Testis (tissue), 3 donors: Measurements from ENCODE around the gene GOLPH3L. TPM values are rescaled to one million over a fixed set of nuclear protein-coding genes. Genes with fewer than 3 reads are reported as not detected.
A peak's percentile ranks its signal among the peaks of the same experiment; 100 is the strongest.
"Not testable (repeated sequence)": the region's sequence is repeated elsewhere in the genome, so short reads cannot be mapped to it uniquely, and the experiment has no call there.

Experiments used
- DNase-seq: peaks from one replicate; pipeline ENCODE4 v3.0.0-alpha.2; 2019
- H3K27ac ChIP-seq, 2 donors: fragments of 200-600 bp; sonication (generic); one replicate each; pipeline ENCODE4 v1.5.1; 2019
- H3K27me3 ChIP-seq: fragments of 200-600 bp; sonication (generic); one replicate; pipeline ENCODE4 v1.5.1; 2019
- H3K36me3 ChIP-seq: fragments of 200-600 bp; sonication (generic); one replicate; pipeline ENCODE4 v1.5.1; 2017; ENCODE audit warnings: low read depth; ENCODE audit errors: missing control alignments
- H3K4me1 ChIP-seq: fragments of 200-600 bp; sonication (generic); one replicate; pipeline ENCODE4 v1.5.1; 2019
- H3K4me3 ChIP-seq, 2 donors: fragments of 200-600 bp; sonication (generic); one replicate each; pipeline ENCODE4 v1.5.1; 2017 to 2019
- H3K9me3 ChIP-seq: fragments of 200-600 bp; sonication (generic); one replicate; pipeline ENCODE4 v1.5.1; 2017
- POLR2A ChIP-seq: fragments of 450-650 bp; IDR thresholded peaks from one replicate; pipeline ENCODE4 v1.6.1; 2017; ENCODE audit warnings: antibody characterized with exemption, mild to moderate bottlenecking, moderate library complexity
- WGBS, 2 donors: methylation state at CpG; one replicate each; pipeline ENCODE4 v1.1.5; 2018; 5-methylcytosine and 5-hydroxymethylcytosine counted together
- intact Hi-C: fragments of 100-400 bp; cut with DNase I; formaldehyde crosslinking; loops from one replicate; pipeline ENCODE4 v1.15.1; 2023; ENCODE audit warnings: low total_unique reads
- polyA plus RNA-seq: library from polyadenylated mRNA; stranded (reverse); fragments of 350-450 nt; fragmentation: Illumina TruSeq; extraction: RNeasy Lipid Tissue Mini Kit (QIAGEN cat#74804); gene quantifications from one replicate; pipeline ENCODE4 v1.2.3, GENCODE V29; 2014; ENCODE audit warnings: low read depth, low replicate concordance; ENCODE audit not compliant: insufficient read depth
- total RNA-seq, 2 donors: library from RNA; depleted of rRNA; stranded (reverse); fragments of >200 nt; gene quantifications; one replicate each; pipeline ENCODE4 v1.2.3, GENCODE V29; 2016
- TF ChIP-seq, protein P1 (sequence below), 3 experiments: fragments of 450-650 bp in 2 of 3; fragments of 200-600 bp in 1 of 3; sonication (generic) in 1 of 3; IDR thresholded peaks; one replicate each; pipeline ENCODE4 v1.5.1; 2016 to 2019; ENCODE audit warnings: antibody characterized with exemption in 3 of 3, mild to moderate bottlenecking in 2 of 3, moderate library complexity in 1 of 3

The GOLPH3L gene
- total and polyA plus RNA-seq, 3 donors from 2014 or later = 18.7 to 26.8 (median 19.9) TPM

DNA sequence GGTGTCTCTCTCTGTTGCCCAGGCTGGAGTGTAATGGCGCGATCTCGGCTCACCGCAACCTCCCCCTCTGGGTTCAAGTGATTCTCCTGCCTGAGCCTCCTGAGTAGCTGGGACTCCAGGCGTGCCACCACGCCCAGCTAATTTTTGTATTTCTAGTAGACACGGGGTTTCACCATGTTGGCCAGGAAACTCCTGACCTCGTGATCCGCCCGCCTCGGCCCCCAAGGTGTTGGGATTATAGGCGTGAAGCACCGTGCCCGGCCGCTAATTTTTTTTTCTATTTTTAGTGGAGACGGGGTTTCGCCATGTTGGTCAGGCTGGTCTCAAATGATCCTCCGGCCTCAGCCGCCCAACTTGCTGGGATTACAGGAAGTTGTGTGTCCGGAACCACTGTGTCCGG lies 23.1 kb upstream of the GOLPH3L start:
- Histone ChIP-seq H3K27me3 (no peaks in the 10 kb centered on the region), H3K4me1 (no peaks in the 10 kb centered on the region), H3K27ac (peak overlapping the region; percentile 24 to 59), H3K9me3 (no peaks in the 10 kb centered on the region), H3K36me3 (no peaks in the 10 kb centered on the region), H3K4me3 (peak overlapping the region; percentile 49 to 56)
- TF ChIP-seq, protein P1, sequence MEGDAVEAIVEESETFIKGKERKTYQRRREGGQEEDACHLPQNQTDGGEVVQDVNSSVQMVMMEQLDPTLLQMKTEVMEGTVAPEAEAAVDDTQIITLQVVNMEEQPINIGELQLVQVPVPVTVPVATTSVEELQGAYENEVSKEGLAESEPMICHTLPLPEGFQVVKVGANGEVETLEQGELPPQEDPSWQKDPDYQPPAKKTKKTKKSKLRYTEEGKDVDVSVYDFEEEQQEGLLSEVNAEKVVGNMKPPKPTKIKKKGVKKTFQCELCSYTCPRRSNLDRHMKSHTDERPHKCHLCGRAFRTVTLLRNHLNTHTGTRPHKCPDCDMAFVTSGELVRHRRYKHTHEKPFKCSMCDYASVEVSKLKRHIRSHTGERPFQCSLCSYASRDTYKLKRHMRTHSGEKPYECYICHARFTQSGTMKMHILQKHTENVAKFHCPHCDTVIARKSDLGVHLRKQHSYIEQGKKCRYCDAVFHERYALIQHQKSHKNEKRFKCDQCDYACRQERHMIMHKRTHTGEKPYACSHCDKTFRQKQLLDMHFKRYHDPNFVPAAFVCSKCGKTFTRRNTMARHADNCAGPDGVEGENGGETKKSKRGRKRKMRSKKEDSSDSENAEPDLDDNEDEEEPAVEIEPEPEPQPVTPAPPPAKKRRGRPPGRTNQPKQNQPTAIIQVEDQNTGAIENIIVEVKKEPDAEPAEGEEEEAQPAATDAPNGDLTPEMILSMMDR (IDR thresholded peaks at IDR 0.05) = no peak
- no peak for TF ChIP-seq POLR2A
- WGBS, 2 donors = 77 to 82% methylated on average over 21 of the region's 21 CpGs
- peak; percentile 25 for DNase-seq
- intact Hi-C loops = no loop called here

DNA sequence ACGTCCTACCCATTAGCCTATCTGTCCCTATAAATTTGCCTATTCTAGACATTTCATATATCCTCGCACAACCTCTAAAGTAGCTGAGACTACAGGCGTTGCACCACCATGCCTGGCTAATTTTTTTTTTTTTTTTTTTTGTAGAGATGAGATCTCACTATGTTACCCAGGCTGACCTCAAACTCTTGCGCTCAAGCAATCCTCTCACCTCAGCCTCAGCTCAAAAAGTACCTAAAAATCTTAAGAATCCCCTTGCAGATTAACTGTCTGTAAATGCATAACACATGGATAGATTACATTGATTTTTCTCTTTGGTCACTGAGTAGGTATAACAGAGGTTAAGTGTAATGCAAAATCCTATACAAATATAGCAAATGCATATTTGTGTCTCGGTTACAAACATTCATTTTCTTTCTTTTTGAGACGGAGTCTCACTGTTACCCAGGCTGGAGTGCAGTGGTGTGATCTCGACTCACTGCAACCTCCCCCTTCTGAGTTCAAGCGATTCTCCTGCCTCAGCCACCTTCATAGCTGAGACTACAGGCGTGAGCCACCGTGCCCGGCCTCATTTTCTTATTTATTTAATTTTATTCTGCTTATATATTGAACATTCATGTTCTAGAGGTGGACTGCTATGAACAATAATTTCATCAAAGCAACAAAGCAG lies 21.4 kb upstream of the GOLPH3L start:
- intact Hi-C loops = no loop called here
- Histone ChIP-seq H3K27me3 (no peaks in the 10 kb centered on the region), H3K36me3 (no peaks in the 10 kb centered on the region), H3K4me3 (no peak overlapping the region), H3K27ac (no peak overlapping the region), H3K9me3 (no peaks in the 10 kb centered on the region), H3K4me1 (no peaks in the 10 kb centered on the region)
- no peak for DNase-seq
- TF ChIP-seq, protein P1 (IDR thresholded peaks at IDR 0.05) = no peak
- WGBS, 2 donors = 78 to 85% methylated on average over 11 of the region's 11 CpGs

DNA sequence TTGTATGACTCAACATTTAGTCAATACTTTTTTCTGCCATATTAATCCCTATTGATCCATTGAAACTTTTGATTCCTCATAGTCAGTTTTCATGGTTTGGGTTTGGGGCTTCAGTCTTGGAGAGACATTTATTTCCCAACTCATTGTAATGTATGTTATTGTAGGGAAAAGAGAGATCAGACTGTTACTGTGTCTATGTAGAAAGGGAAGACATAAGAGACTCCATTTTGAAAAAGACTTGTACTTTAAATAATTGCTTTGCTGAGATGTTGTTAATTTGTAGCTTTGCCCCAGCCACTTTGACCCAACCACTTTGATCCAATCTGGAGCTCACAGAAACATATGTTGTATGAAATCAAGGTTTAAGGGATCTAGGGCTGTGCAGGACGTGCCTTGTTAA lies 12.1 kb upstream of the GOLPH3L start:
- intact Hi-C loops, DNase-seq, H3K36me3 ChIP-seq, H3K4me1 ChIP-seq, H3K27ac ChIP-seq, H3K4me3 ChIP-seq, H3K27me3 ChIP-seq, H3K9me3 ChIP-seq: not testable (repeated sequence)
- WGBS, 2 donors = 76 to 80% methylated on average over 1 of the region's 1 CpG

DNA sequence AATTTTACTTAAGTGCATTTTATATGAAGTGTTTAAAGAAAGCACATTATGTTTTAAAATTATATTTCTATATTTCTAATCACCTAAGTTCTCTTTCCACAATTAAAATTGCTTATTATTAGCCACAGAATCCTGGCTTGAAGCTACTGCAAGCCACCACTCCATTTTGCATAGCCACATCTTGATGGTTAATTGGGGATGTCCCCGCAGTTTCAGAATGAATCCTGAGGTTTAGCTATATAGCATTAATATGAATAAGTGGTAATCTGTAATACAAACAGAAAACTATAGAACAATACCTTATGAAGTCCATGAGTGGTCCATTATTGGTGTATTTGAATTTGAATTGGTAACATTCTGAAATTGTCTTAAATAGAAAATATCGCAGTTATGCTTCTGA lies 11.6 kb upstream of the GOLPH3L start:
- no peak for DNase-seq
- H3K27ac ChIP-seq = no peak overlapping the region
- 94 to 95% methylated on average over 2 of the region's 2 CpGs for WGBS, 2 donors
- H3K27me3 ChIP-seq = no peaks in the 10 kb centered on the region
- H3K4me3 ChIP-seq = no peak overlapping the region
- no peaks in the 10 kb centered on the region for H3K9me3 ChIP-seq
- intact Hi-C loops = no loop called here
- TF ChIP-seq, protein P1 (IDR thresholded peaks at IDR 0.05) = no peak
- TF ChIP-seq POLR2A = no peak
- H3K36me3 ChIP-seq = no peaks in the 10 kb centered on the region
- no peaks in the 10 kb centered on the region for H3K4me1 ChIP-seq

DNA sequence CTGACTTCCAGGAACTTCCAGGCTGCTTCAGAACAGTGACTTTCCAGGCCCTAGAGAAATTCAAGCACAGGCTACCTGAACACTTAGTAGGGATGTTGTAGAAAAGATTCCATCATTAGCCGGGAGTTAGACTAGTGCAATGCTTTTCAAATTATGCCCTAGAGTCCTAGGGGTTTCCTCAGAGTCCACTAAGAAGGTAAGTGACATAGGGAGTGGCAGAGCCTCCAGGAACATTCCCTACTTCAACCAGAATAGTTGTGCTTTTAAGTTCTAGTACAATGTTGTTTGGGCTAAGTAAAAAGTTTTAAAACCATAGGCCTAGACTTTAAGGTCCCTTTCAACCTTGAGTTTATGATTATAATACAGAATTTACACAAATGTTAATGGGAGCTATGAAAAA lies 9.1 kb upstream of the GOLPH3L start:
- 77 to 90% methylated on average over 1 of the region's 1 CpG for WGBS, 2 donors
- H3K27me3 ChIP-seq = no peaks in the 10 kb centered on the region

More for the DNA sequence above, 9.1 kb upstream of the GOLPH3L start:
- no peak overlapping the region for H3K27ac ChIP-seq
- H3K4me3 ChIP-seq = no peak overlapping the region
- no peaks in the 10 kb centered on the region for H3K9me3 ChIP-seq
- no peaks in the 10 kb centered on the region for H3K36me3 ChIP-seq
- no peak for TF ChIP-seq POLR2A
- TF ChIP-seq, protein P1 (IDR thresholded peaks at IDR 0.05) = no peak
- intact Hi-C loops = no loop called here
- no peaks in the 10 kb centered on the region for H3K4me1 ChIP-seq
- no peak for DNase-seq
